Posterior vena cava (tissue), 2 donors: ENCODE measurements around the gene ELFN1. TPM values are rescaled to one million over a fixed set of nuclear protein-coding genes. Genes with fewer than 3 reads are reported as not detected.

Experiments used
- DNase-seq: peaks from one replicate; pipeline ENCODE4 v3.0.0-alpha.2; 2020; ENCODE audit warnings: low spot score
- intact Hi-C, 2 donors: fragments of 100-400 bp; cut with DNase I; formaldehyde crosslinking; loops; one replicate each; pipeline versions ENCODE4 v1.14.1 to v1.14.2; 2022 to 2023
- long read RNA-seq, 2 donors: library from polyadenylated mRNA; unstranded; transcript quantifications; one replicate each; pipeline ENCODE4 v2.0.0, GENCODE V29; 2020 to 2021
- total RNA-seq, 2 donors: library from RNA; stranded (reverse); fragmentation: NEBNext Ultra II Directional; extraction: Animal tissue kit (Norgen Biotek cat#: 25700); gene quantifications; one replicate each; pipeline ENCODE4 v1.2.1, GENCODE V29; 2021
- donor health status: DM: yes; HTN: yes; CAD: no.
- donor health status: DM: yes; HTN: yes; CAD: no.

Gene ELFN1
- 1 to 10 TPM; 1.2 to 1.8 TPM for total RNA-seq
- long read RNA-seq, donor 1, partial matches to known transcripts, result 0 of 1 reads
- long read RNA-seq, donor 1, other reads (novel, unspliced or antisense), result 1 of 1 reads
- long read RNA-seq, donor 2, partial matches to known transcripts, result 0 of 1 reads
- long read RNA-seq, donor 2, other reads (novel, unspliced or antisense), result 1 of 1 reads

DNA sequence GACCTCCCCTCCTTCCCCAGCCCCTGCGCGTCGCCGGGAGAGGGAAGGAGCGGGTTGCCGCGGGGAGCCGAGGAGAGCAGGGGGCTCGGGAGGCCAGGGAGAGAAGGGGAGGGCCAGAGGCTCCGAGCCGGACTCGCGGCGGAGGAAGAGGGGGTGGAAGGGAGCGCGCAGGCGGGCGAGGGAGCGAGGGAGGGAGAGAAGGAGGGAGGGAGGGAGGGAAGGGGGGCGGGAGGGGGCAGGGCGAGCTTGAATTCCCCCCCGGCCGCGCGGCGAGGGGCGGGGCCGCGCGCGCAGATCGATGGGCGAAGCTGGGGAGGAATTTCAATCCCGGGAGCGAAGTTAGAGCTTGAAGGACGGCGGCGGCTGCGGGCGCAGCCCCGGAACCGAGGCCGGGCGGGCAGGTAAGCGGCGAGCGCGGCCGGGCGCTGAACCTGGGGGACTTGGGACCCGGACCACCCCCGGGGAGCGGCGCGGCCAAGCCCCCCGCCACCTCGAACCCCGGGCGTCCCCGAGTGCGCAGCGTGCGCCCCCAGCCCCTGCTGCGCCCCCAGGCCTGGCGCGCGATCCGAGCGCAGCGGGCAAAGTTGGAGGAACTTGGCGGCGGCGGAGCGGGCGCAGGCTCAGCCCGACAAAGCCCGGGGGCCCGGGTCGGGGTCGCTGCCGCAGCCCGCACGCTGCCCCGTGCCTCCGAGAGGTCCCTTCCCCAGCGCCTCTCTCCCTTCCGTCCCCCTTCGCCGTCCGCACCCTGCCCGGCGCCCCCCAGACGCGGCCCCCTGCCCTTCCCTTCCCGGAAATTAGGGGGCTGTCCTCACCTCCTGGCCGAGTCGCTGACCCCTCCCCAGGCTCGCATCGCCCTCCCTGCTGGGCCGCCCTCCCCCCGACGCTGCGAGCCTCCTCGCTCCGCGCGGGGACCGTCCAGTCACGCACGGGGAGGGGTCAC lies at the start of gene ELFN1:
ELFN1 (plus strand) TSS at position 324 of the 940 bp plus-strand sequence. CDS start 74,320 bp downstream, outside the sequence.
- peak; percentile 65 for DNase-seq
- intact Hi-C loops, result loop anchor here in 1 of 2 donors (10.0 kb wide), 1 partner anchor 535 kb away; no protein-coding TSS in a partner anchor

DNA sequence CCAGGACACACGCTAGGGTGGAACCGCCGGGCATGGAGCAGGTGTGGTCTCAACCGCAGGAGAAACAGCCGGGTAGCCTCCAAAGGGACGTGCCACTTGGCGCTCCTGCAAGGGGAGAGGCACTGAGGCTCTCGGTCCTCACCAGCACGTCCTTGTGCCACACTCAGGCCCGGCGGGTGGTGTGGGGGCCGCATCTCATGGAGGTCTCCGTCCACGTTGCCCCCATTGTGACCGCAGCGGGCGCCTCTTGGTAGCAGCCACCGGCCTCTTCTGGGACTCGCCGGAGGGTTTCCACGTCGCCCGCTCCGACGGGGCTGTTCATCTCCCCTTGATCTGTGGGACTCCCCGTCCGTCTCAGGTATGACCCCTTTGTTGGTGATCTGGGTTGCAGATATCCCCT lies 49.2 kb upstream of the ELFN1 start:
- intact Hi-C loops, result no loop called here
- DNase-seq, result no peak

DNA sequence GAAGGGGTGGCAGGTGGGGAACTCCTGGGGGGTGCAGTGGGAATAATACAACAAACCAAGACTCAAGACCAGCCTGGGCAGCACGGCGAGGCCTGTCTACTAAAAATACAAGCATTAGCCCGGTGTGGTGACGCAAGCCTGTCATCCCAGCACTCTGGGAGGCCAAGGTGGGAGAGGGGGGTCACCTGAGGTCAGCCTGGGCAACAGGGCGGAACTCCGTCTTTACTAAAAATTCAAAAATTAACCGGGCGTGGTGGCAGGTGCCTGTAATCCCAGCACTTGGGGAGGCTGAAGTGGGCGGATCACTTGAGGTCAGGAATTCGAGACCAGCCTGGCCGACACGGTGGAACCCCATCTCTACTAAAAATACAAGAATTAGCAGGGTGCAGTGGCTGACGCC lies 48.4 kb upstream of the ELFN1 start:
- no peak for DNase-seq
- intact Hi-C loops, result no loop called here

DNA sequence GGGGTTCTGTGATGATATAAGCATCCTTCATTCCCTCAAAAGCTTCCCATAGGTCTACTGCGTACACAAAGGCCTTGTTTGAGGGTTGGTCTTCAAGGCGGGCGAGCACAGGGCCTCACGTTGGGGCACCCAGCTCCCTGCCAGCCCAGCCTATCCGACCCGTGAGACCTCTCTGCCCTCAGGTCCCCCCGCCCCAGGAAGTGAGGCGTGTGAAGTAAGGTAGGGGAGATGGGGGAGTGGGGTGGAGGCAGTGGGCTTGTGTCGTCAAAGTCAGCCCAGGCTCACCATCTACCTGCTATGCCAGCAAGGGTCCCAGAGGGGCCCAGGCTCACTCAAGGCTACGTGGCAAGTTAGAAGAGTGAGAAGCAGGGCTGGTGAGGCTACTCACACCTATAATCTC lies 47.6 kb upstream of the ELFN1 start:
- DNase-seq, result no peak
- intact Hi-C loops, result no loop called here

DNA sequence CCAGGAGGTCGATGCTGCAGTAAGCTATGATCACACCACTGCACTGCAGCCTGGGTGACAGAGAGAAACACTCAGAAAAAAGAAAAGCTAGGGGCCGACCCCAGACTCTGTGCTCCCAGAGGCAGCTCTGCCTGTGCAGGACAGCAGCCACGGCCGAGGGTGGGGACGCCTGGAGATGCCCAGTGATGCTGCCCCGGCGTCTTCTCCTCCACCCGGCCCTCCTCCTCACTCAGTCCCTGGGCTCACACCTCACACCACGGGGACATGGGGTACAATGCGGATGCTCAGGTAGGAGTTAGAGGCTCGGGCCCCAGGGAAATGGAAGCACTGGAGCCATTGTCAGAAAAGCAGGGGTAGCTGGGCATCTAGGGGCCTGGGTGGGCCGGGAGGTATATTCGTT lies 46.3 kb upstream of the ELFN1 start:
- intact Hi-C loops, result no loop called here
- peak; percentile 79 for DNase-seq

GRCh38 chr7:1624999-1625927 lies 44.8 kb upstream of the ELFN1 start:
- intact Hi-C loops, result no loop called here
- peak; percentile 74 for DNase-seq

GRCh38 chr7:1626769-1627168 lies 43.3 kb upstream of the ELFN1 start:
- intact Hi-C loops, result no loop called here
- no peak for DNase-seq

GRCh38 chr7:1630700-1631336 lies 39.3 kb upstream of the ELFN1 start:
- intact Hi-C loops, result no loop called here
- no peak for DNase-seq

DNA sequence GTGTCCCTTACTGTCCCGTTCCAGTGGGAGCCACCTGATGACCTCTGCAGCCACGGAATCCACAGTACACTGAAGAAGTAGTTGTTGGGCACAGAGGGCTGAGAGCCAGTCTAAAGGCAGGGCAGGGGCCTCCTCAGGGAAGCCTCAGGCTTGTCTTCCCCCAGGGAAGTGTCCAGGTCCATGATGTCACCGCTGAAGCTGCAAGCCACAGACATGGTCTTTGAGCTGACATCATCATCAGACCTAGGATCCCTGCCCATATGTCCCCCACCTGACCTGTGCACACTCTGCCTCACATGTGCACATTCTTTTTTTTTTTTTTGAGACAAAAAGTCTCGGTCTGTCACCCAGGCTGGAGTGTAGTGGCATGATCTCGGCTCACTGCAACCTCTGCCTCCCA lies 38.4 kb upstream of the ELFN1 start:
- no peak for DNase-seq
- intact Hi-C loops, result no loop called here

- intact Hi-C loops, result no loop called here
These were observed 37.6 kb upstream of the ELFN1 start for GRCh38 chr7:1632506-1632905.

GRCh38 chr7:1632916-1633785 lies 36.9 kb upstream of the ELFN1 start:
- intact Hi-C loops, result no loop called here

More at GRCh38 chr7:1632506-1632905, 37.6 kb upstream of the ELFN1 start:
- no peak for DNase-seq

DNA sequence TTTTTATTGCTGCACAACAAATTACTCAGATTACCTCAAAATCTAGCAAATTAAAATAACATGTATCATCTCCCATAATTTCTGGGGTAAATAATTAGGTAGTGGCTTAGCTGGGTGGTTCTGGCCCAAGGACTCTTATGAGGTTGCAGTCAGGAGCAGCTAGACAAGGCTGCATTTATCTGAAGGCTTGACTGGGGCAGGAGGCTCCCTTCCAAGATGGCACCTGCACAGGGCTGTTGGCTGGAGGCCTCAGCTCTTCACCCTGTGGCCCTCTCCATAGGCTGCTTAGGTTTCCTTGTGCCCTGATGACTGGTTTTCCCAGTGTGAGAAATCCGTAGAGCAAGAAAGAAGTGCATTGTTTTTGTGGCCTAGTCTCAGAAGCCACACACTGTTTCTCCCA lies 34.7 kb upstream of the ELFN1 start:
- intact Hi-C loops, result no loop called here

More at GRCh38 chr7:1632916-1633785, 36.9 kb upstream of the ELFN1 start:
- no peak for DNase-seq

GRCh38 chr7:1637155-1637554 lies 32.9 kb upstream of the ELFN1 start:
- DNase-seq, result no peak
- intact Hi-C loops, result no loop called here

More for the DNA sequence above, 34.7 kb upstream of the ELFN1 start:
- no peak for DNase-seq

DNA sequence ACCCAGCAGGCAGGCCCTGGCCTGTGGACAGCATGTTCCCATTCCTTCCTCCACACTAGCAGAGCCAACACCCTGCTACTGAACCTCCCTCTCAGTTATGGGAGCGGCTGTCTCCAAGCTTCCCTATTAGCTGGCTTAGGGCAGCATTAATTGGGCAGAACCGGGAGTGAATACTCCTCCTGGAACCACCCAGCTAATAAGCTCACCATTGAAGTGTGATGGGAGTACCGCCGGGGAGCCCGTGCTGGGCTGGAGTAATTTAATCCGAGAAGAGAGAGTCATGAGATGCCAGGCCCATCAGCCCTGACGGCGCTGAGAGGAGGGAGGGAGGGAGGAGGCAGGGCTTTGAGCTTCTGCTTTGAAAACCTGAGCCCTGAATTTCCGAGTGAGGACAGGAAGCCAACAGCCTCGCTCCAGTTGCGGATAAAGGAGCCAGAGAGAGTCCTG lies 31.8 kb upstream of the ELFN1 start:
- intact Hi-C loops, result no loop called here
- no peak for DNase-seq

DNA sequence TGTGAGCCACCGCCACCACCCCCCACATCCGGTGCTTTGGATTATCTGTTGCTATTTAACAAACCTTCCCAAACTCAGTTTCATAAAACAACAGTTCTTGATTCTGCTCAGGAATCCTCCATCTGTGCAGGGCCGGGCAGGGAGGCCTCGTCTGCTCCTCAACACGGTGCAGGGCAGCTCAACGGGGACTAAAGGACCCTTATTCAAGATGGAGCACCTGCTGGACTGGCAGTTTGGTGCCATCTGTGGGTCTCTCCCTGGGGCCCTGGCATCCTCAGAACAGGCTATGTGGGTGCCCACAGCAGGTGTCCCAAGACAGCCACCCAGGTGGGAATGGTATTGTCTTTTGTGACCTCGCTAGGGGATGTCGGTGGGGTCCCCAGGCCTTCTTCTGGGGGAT lies 31.0 kb upstream of the ELFN1 start:
- intact Hi-C loops, result no loop called here
- no peak for DNase-seq

DNA sequence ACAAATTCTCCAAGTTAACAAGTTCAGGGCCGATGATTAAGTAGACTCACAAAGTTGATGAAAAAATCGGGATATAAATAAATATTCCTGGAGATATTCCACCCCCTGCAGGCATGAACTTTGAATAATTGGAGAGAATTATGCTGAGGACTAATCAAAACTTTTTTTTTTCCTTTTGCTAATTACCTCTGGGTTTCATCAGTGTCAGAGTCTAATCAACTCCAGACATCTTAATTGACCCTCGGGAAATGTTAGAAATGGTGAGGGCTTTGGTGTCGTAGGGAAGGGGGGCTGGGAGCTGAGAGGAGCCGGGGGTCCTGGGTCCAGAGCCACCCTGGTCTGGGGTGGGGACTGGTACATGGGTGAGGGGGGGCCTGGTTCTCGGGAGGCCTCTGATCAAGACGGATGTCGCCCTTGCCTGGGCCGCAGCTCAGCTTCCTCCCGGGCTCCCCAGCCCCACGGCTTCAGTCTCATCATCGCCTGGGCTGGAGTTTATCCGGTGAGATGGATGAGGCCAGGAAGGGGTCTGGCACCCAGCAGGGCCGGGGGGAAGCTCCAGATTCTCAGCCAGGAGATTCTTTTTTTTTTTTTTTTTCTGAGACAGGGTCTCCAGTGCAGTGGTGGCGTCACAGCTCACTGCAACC lies 30.4 kb upstream of the ELFN1 start:
- DNase-seq, result no peak
- intact Hi-C loops, result no loop called here

GRCh38 chr7:1640376-1641172 lies 29.5 kb upstream of the ELFN1 start:
- no peak for DNase-seq
- intact Hi-C loops, result no loop called here
